Heart right ventricle (tissue), 16 donors: ENCODE data around the gene NDN. TPM values are rescaled to one million over a fixed set of nuclear protein-coding genes. Genes with fewer than 3 reads are reported as not detected.
A peak's percentile ranks its signal among the peaks of the same experiment; 100 is the strongest.

Source experiments
- ATAC-seq, 8 donors: fragments of 200-7000 bp; cut with Tn5 transposase; one replicate each; pipeline ENCODE4 v1.9.1; 2020; ENCODE audit warnings: mild to moderate bottlenecking in 8 of 8, moderate library complexity in 8 of 8, moderate number of reproducible peaks in 1 of 8
- DNase-seq, 2 donors: peaks; one replicate each; pipeline ENCODE4 v3.0.0-alpha.2; 2020
- H3K27ac ChIP-seq, 10 donors: fragments of 200-600 bp; sonication (generic) in 2 of 10; one replicate each; pipeline versions ENCODE4 v1.5.0 to v1.8.0; 2020 to 2022; ENCODE audit warnings: mild to moderate bottlenecking in 3 of 10
- H3K27me3 ChIP-seq, 7 donors: fragments of 200-600 bp; one replicate each; pipeline ENCODE4 v1.8.0; 2021 to 2022; ENCODE audit warnings: mild to moderate bottlenecking in 2 of 7
- H3K36me3 ChIP-seq, 9 donors: fragments of 200-600 bp; sonication (generic) in 1 of 9; one replicate each; pipeline versions ENCODE4 v1.5.0 to v1.8.0; 2020 to 2022; ENCODE audit warnings: mild to moderate bottlenecking in 2 of 9
- H3K4me1 ChIP-seq, 9 donors: fragments of 200-600 bp; sonication (generic) in 1 of 9; one replicate each; pipeline versions ENCODE4 v1.5.0 to v1.8.0; 2020 to 2022; ENCODE audit warnings: mild to moderate bottlenecking in 4 of 9
- H3K4me3 ChIP-seq, 10 donors: fragments of 200-600 bp; sonication (generic) in 2 of 10; one replicate each; pipeline versions ENCODE4 v1.5.0 to v1.8.0; 2020 to 2022; ENCODE audit warnings: mild to moderate bottlenecking in 7 of 10, moderate library complexity in 2 of 10
- H3K9me3 ChIP-seq, 11 donors: fragments of 200-600 bp in 10 of 11; sonication (generic) in 2 of 11; one replicate each; pipeline versions ENCODE4 v1.5.0 to v1.8.0; 2013 to 2022; ENCODE audit warnings: mild to moderate bottlenecking in 2 of 11, control low read depth in 1 of 11, moderate library complexity in 1 of 11
- CTCF ChIP-seq, 9 donors: fragments of 200-600 bp; sonication (generic) in 2 of 9; IDR thresholded peaks; one replicate each; pipeline versions ENCODE4 v1.5.0 to v1.8.0; 2021 to 2022; ENCODE audit warnings: antibody characterized with exemption in 9 of 9, mild to moderate bottlenecking in 5 of 9, moderate library complexity in 1 of 9
- WGBS, 2 donors: extraction: QIAGEN DNeasy Blood & Tissue Kit; methylation state at CpG; one replicate each; pipeline ENCODE4 v1.1.7; 2013; ENCODE audit warnings: inconsistent platforms in 1 of 2; 5-methylcytosine and 5-hydroxymethylcytosine counted together
- intact Hi-C, 10 donors: fragments of 100-400 bp; cut with DNase I; formaldehyde crosslinking; loops; one replicate each; pipeline versions ENCODE4 v1.11.1 to v1.14.2; 2022
- polyA plus RNA-seq, 2 donors: library from polyadenylated mRNA; stranded (reverse); fragments of 200-250 nt; gene quantifications; one replicate each; pipeline ENCODE4 v1.2.3, GENCODE V29; 2013
- total RNA-seq, 10 donors: library from RNA; stranded (reverse); fragmentation: NEBNext Ultra II Directional in 3 of 10; extraction: Animal tissue kit (Norgen Biotek cat#: 25700) in 3 of 10; gene quantifications; one replicate each; pipeline versions ENCODE4 v1.2.1 to v1.2.4, GENCODE V29; 2021 to 2023
- donor health status: Arrhythmogenic right ventricular cardiomyopathy.
- donor health status: ischemic (EF 13 %, LVEDD 7.1; RV severe dilation, severe dysfunction).
- donor health status: healthy with polysubstance abuse.
- donor health status: DM: no; HTN: yes; CAD: no.
- donor health status: DM: no; HTN: no; CAD: no.
- donor health status: ischemic (EF 25% LVEDD 6.9; RV normal size, moderate dysfunction).
- donor health status: ischemic (EF 25% LVEDD 5.7; RV mildly dilated, moderate dysfunction).
- donor health status: healthy.
- donor health status: DM: yes; HTN: yes; CAD: no.
- donor health status: Ischemic cardiomyopathy.
- donor health status: ischemic (EF 35%, LVEDD 5.7; RV mildly dilated, moderate dysfunction).
- donor health status: nonischemic (EF 11% LVEDD 7.7; RV severe dilation, severe dysfunction).
- donor health status: DM: yes; HTN: yes; CAD: no.
- donor health status: PGD.
- donor health status: ischemic (EF 29% LVEDD 5.4; RV normal size, mild dysfunction).
- donor health status: nonischemic (EF 23%, LVEDD 6.1; RV moderate dilation, normal function).

Gene NDN
- total and polyA plus RNA-seq, 12 donors: 6.7 to 54.6 (median 37.6) TPM

GRCh38 chr15:23708332-23708731, 21.2 kb upstream of the NDN start:
- TF ChIP-seq CTCF (IDR thresholded peaks at IDR 0.05): no peak

GRCh38 chr15:23695282-23695681, 8.2 kb upstream of the NDN start:
- DNase-seq (no peak), ATAC-seq (no peak)
- intact Hi-C loops: no loop called here
- Histone ChIP-seq H3K27me3 (no peaks in the 10 kb centered on the region), H3K9me3 (peaks cover 0 to 8% (median 0%) of the 10 kb centered on the region in 11 donors), H3K4me3 (no peak overlapping the region), H3K36me3 (no peaks in the 10 kb centered on the region), H3K4me1 (no peaks in the 10 kb centered on the region), H3K27ac (no peak overlapping the region)
- 61 to 66% methylated on average over 2 of the region's 2 CpGs for WGBS, 2 donors
- no peak for TF ChIP-seq CTCF (IDR thresholded peaks at IDR 0.05)

More at GRCh38 chr15:23708332-23708731, 21.2 kb upstream of the NDN start:
- no peaks in the 10 kb centered on the region for H3K36me3 ChIP-seq
- DNase-seq (no peak), ATAC-seq (no peak)
- H3K9me3 ChIP-seq: peaks cover 0 to 9% (median 0%) of the 10 kb centered on the region in 11 donors
- H3K4me3 ChIP-seq: no peak overlapping the region
- intact Hi-C loops: no loop called here
- no peaks in the 10 kb centered on the region for H3K4me1 ChIP-seq
- WGBS, 2 donors: 46 to 50% methylated on average over 1 of the region's 1 CpG
- peaks cover 0 to 9% (median 0%) of the 10 kb centered on the region in 7 donors for H3K27me3 ChIP-seq
- H3K27ac ChIP-seq: no peak overlapping the region

GRCh38 chr15:23694592-23694991, 7.5 kb upstream of the NDN start:
- Histone ChIP-seq H3K27me3 (no peaks in the 10 kb centered on the region), H3K9me3 (peaks cover 0 to 8% (median 0%) of the 10 kb centered on the region in 11 donors), H3K4me1 (no peaks in the 10 kb centered on the region), H3K4me3 (no peak overlapping the region), H3K27ac (no peak overlapping the region), H3K36me3 (no peaks in the 10 kb centered on the region)
- no peak for DNase-seq
- no peak for TF ChIP-seq CTCF (IDR thresholded peaks at IDR 0.05)
- WGBS, 2 donors: 90 to 91% methylated on average over 1 of the region's 1 CpG
- intact Hi-C loops: no loop called here
- ATAC-seq: no peak

- no peak overlapping the region for H3K27ac ChIP-seq
- H3K4me1 ChIP-seq: peaks cover 0 to 7% (median 0%) of the 10 kb centered on the region in 9 donors
- no peak overlapping the region for H3K4me3 ChIP-seq
- peaks cover 0 to 7% (median 0%) of the 10 kb centered on the region in 11 donors for H3K9me3 ChIP-seq
- DNase-seq: peak; percentile 45 to 48
- ATAC-seq: peak; percentile 73 to 90 (median 84)
- intact Hi-C loops: no loop called here
- no peaks in the 10 kb centered on the region for H3K36me3 ChIP-seq
- WGBS, 2 donors: 66 to 69% methylated on average over 5 of the region's 5 CpGs
- no peaks in the 10 kb centered on the region for H3K27me3 ChIP-seq
- TF ChIP-seq CTCF (IDR thresholded peaks at IDR 0.05): no peak
Measured at GRCh38 chr15:23690450-23690852, 3.3 kb upstream of the NDN start.
